GM18511 (cell line): ENCODE results near the gene HMG20B.

Experiments
- ATAC-seq: cut with Tn5 transposase; IDR thresholded peaks from one replicate; pipeline ENCODE4 v1.9.1; 2021; ENCODE audit warnings: mild to moderate bottlenecking, moderate library complexity; ENCODE audit not compliant: unreplicated experiment

Gene HMG20B

GRCh38 chr19:3618144-3618810 lies 45.5 kb downstream of the HMG20B start:
- no peak for ATAC-seq

DNA sequence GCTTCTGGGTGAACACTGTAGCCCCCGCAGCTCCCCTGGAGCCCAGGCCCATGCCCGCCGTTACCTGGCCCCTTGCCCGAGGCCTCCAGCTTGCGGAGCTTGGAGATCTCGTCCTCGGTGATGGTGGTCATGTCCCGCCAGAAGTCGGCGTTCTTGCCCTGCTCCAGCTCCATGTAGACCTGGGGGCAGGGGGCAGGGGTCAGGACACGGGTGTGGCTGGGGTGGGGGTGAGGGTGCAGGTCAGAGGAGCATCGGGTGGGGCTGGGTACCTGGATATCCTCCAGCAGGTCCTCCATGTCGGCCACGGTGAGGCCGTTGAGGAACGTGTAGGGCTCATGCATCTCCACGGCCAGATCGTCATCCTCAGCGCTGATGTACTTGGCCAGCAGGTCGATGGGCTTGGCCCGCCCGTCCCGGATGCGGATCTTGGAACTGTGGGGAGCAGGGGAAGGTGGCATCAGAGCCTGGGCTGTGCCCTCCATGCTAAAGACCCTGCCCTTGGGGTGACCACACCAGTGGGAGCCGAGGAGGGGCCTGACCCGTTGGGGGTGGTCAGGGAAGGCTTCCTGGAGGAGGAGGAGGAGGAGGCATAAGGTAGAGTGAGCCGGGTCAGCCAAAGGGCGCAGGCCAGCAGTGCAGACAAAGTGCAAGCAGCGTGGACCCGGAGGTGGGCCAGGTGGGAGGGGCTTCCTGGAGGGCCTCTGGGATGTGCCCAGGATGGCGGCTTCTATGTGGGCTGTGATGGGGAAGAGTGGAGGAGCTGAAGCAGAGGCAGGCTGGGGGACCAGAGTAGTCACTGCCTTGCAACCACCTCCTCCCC lies 46.3 kb downstream of the HMG20B start:
- no peak for ATAC-seq

DNA sequence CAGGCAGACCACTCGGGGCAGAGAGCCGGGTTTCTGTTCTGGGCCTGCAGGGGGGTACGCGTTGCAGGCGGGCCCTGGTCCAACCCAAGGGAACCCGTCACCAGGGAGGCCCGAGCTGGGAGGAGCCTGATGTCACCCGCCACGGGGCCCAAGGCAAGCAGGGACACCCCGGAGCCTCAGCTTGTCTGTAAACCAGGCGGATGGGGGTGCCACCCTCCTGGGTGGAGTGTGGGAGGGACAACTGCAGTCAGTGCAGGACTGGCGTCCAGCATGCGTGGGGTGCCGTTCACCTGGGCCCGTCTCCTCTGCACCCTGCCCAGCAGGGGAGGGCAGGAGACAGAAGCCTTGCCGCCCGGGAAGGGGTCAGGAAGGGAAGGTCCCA lies 46.9 kb downstream of the HMG20B start:
- ATAC-seq: no peak

- ATAC-seq: no peak
Observed at GRCh38 chr19:3620145-3620816, 47.5 kb downstream of the HMG20B start.

DNA sequence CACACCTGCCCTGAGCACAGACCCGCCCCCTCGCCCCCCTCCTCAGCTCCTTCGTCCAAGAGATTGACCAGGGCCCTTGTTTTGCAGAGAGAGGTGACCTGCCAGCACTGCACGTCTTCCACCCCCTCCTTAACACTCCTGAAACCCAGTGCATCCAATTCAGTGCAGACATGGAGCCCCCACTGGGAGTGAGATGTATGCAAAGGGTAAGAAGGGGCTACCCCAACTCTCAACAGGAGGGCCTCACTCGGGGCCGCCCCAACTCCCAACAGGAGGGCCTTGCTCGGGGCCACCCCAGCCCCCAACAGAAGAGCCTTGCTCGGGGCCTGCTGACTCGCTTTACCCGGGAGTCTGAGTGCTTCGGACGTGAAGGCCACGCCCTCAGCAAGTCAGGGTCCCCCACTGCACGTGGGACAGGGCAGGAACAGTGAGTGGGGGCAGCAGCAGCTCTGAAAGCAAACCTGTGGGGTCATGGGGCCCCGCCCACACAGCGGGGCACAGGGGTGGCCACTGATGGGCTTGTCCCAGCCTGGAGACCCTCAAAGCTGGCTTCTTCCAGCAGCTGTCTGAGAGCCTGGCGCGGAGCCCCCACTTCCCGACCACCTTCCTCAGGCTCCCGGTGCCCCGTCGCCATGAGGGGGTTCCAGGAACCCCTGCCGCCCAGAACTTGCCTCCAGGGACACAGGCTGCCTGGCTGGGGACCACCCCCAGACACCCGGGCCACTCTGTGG lies 48.2 kb downstream of the HMG20B start:
- no peak for ATAC-seq

- no peak for ATAC-seq
Observed at GRCh38 chr19:3621689-3622088, 48.9 kb downstream of the HMG20B start.

- ATAC-seq: no peak
Observed at GRCh38 chr19:3622224-3622623, 49.5 kb downstream of the HMG20B start.

DNA sequence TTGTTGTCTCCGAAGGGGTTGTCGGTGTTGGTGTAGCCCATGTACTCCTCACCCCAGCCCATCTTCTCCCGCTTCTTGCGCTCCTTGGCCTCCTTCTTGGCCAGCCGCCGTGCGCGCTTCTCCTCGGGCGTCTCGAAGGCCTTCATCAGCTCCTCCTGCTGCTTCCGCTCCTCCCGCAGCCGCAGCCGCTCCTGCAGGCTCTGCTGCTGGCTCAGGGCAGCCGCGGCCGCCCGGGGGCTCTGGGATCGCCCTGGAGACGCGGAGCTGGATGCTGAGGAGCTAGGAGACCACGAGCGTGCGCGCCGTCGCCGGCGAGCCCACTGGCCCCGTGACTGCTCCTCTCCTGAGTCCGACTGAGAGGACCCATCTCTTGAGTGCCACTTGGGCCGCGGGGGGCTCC lies 51.0 kb downstream of the HMG20B start:
- no peak for ATAC-seq

DNA sequence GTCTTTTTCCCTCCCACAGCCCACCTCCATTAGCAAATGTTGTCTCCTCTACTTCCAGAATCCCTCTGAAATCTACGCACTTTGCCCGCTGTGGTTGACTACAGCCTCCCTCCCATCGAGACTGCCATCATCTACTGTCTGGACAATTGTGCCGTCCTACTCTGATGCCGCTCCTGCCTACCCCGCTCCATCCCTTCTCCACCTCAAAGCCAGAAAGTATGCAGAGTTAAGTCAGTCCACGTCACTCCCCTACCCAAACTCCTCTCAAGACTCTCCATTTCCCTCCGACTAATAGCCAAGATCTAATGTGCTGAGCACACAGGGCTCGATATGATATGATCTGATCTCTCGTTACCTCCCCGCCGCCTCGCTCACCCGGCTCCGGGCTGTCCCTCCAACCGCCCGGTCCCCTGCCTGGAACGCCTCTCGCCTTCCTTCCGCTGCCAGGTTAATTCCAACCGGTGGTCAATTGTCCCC lies 53.3 kb downstream of the HMG20B start:
- no peak for ATAC-seq

GRCh38 chr19:3626473-3627350 lies 54.0 kb downstream of the HMG20B start, which contains the start of gene CACTIN:
Gene CACTIN (minus strand): TSS chr19:3626790. CDS start chr19:3626762, 28 bp downstream.
- ATAC-seq: peak; percentile 89

- ATAC-seq: no peak
Observed at GRCh38 chr19:3627351-3627723, 54.6 kb downstream of the HMG20B start.
